HG02970 (cell line): ENCODE data around the gene ADAM11.
"Not testable (repeated sequence)": the region's sequence is repeated elsewhere in the genome, so short reads cannot be mapped to it uniquely, and the experiment has no call there.

Experiments
- ATAC-seq: cut with Tn5 transposase; IDR thresholded peaks from one replicate; pipeline ENCODE4 v1.9.1; 2021; ENCODE audit warnings: mild to moderate bottlenecking, moderate library complexity, moderate number of reproducible peaks; ENCODE audit not compliant: unreplicated experiment, low FRiP score

The ADAM11 gene

GRCh38 chr17:44793885-44794842 lies 35.4 kb downstream of the ADAM11 start:
- no peak for ATAC-seq

- no peak for ATAC-seq
Measured at GRCh38 chr17:44794851-44795413, 36.1 kb downstream of the ADAM11 start.

- no peak for ATAC-seq
Measured at GRCh38 chr17:44795421-44795820, 36.6 kb downstream of the ADAM11 start.

- ATAC-seq: no peak
Measured at GRCh38 chr17:44795928-44796327, 37.1 kb downstream of the ADAM11 start.

- ATAC-seq: no peak
Measured at GRCh38 chr17:44796731-44797130, 37.9 kb downstream of the ADAM11 start.

DNA sequence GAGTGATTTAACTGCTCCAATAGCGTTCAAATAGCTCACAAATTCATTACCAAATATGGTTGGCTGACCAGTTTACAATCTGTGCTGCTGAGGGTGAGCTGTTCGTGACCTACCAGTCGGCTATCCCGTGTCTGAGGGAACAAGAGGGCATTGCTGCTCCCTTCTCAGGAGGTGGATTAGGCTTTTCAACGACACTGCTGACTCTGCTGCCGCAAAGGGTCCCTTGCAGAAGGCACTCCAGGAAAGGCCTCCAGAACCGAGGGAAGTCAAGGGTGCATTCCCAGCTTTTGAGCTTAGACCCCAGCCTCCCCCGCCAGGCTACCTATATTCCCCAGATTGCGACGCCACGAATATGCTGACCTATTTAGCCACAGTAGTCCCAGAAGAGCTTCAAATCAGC lies 39.0 kb downstream of the ADAM11 start:
- ATAC-seq: no peak

DNA sequence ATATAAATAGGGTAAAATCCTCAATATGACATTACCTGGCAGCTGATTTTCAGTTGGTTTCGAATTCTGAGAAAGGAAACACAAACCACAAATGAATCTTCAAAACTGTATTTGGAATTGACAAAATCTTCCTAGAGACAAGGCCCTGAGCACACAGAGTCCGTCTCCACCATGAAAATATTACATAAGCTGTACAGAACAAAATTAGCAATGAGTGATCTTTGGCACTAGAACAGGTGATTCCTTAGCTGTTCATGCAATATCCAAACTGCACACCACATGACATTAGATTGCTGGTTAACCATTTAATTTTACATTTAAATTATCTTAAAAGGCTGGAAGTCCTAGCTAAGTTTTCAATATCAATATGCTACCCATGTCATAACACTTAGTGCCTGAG lies 39.6 kb downstream of the ADAM11 start:
- ATAC-seq: no peak

GRCh38 chr17:44801880-44802279 lies 43.1 kb downstream of the ADAM11 start:
- no peak for ATAC-seq

DNA sequence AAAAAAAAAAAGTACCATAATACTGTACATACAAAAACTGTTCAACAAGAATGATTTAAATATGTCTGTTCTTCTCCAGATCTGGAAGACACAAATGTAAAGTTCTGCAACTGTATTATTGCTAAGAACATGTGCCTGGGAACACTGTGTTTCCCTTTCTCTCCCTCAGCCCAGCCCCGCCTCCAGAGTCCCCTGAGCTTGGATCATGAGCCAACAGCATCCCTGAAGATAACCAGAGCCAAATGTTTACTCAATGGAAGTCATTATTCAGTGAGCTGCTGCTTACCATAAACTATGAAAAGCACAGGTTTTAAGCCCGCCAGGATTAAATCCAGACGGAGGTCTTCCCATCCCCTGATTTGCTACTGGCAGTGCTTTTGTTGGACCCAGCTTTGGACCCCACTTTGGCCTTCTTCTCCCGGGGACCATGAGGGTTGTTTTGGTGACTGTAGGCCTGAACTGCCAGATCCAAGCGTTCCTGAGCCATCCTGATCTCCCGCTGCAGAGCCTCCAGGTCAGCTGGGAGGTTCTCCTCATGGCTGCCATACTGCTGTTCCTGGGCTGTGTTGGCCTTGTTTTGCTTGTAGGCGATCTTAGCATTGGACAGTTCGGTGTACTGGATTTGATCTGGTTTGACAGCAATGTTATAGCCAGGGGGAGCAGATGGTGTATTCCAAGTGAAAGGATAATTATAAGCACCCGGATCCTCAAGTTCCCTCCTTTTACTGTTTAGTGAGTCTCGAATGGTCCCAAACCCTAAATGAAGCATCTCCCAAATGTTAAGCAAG lies 45.7 kb downstream of the ADAM11 start:
- no peak for ATAC-seq

- ATAC-seq: no peak
Measured at GRCh38 chr17:44807093-44807816, 48.5 kb downstream of the ADAM11 start.

DNA sequence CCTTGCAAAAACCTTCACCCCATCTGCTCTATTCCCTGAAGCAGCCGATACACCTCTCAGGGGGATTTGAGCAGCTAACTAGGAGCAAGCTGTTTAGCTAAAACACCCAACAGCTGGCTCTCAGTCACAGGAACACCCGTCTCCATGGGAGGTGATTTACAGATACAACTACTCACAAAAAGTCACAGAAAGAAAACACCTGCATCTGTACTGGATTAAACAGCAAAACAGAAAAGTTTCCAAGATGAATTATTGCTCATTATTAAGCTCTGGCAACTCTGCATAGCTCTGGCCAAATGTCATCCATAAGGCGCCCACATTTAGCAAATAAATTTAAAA lies 49.0 kb downstream of the ADAM11 start:
- no peak for ATAC-seq

DNA sequence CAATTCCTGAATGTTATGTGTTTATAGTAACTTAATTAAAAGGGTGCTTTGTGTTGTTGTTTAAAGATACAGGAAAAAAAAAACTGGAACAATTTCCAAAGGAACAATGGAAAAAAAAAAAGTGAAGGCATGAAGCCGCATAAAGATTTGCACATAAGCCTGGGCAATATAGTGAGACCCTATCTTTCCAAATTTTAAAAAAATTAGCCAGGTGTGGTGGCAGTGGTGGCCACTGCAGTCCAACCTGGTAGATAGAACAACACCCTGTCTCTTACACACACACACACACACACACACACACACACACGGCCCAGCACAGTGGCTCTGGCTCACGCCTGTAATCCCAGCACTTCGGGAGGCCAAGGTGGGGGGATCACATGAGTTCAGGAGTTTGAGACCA lies 49.4 kb downstream of the ADAM11 start:
- ATAC-seq: no peak

DNA sequence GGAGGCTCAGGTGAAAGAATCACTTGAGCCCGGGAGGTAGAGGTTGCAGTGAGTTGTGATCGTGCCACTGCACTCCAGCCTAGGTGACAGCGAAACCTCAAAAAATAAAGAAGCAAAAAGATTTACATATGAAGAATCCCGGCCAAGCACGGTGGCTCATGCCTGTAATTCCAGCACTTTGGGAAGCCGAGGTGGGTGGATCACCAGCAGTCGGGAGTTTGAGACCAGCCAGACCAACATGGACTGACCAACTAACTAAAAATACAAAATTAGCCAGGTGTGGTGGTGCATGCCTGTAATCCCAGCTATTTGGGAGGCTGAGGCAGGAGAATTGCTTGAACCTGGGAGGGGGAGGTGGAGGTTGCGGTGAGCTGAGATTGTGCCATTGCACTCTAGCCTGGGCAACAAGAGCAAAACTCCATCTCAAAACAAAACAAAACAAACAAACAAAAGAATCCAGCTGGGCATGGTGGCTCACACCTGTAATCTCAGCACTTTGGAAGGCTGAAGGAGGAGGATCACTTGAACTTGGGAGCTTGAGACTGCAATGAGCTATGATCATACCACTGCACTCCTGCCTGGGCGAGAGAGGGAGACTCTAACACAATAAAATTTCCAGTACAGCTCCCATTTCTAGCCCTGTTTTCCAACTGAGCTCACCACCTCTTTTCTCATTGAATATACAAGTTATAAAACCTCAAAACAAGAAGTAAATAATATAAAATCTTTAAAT lies 50.0 kb downstream of the ADAM11 start:
- not testable (repeated sequence) for ATAC-seq

DNA sequence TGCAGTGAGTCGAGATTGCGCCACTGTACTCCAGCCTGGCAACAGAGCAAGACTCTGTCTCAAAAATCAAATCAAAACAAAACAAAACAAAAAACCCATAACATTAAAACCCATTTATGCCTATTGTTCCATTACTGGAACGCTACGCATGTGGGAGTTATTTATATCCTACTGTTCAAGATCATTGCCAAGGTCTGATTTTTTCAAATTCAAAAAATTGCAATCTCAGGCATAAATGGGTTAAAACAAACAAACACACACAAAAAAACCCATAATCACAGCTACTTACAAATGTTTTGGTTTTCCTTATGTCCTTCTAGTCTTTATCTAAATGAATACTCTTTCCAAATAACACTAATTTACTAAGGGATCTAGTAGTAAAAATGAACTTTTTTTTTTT lies 53.5 kb downstream of the ADAM11 start:
- no peak for ATAC-seq

DNA sequence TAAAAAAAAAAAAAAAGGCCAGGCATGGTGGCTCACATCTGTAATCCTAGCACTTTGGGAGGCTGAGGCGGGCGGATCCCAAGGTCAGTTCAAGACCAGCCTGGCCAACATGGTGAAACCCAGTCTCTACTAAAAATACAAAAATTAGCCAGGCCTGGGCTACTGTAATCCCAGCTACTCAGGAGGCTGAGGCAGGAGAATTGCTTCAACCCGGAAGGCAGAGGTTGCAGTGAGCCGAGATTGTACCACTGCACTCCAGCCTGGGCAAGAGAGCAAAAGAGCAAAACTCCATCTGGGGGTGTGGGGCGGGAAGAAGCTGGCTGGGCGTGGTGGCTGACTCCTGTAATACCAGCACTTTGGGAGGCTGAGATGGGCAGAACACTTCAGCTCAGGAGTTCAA lies 59.7 kb downstream of the ADAM11 start:
- ATAC-seq: not testable (repeated sequence)

DNA sequence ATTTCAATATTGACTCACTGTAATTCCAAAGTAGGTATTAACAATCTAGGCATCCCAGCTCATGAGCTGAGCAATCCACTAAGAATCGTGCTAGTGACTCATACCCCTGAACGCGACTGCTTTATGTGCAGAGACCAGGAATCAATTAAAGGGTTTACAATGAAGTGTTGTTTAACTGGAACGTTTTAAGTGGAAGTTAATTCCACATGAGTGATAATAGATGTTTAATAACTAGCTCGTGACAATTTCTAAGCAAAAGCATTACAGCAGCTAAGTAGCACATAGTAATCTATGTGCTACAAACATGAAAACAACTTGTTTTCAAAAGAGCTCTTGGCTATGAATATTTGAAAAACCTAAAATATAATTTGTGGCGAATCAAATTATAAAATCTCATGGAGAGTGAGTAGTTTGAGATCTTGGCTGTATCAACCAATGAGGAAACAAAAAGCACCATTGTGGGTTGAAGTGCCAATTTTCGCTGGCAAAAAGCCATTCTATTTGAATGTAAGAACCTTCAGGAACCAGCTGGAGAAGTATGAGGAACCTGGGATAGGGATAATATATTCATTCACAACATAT lies 61.9 kb downstream of the ADAM11 start:
- no peak for ATAC-seq

DNA sequence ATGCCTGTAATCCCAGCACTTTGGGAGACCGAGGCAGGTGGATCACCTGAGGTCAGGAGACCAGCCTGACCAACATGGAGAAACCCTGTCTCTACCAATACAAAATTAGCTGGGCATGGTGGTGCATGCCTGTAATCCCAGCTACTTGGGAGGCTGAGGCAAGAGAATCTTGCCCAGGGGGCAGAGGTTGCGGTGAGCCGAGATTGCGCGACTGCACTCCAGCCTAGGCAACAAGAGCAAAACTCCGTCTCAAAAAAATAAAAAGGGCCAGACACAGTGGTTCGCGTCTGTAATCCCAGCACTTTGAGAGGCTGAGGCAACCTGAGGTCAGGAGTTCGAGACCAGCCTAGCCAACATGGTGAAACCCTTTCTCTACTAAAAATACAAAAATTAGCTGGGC lies 66.4 kb downstream of the ADAM11 start:
- not testable (repeated sequence) for ATAC-seq

DNA sequence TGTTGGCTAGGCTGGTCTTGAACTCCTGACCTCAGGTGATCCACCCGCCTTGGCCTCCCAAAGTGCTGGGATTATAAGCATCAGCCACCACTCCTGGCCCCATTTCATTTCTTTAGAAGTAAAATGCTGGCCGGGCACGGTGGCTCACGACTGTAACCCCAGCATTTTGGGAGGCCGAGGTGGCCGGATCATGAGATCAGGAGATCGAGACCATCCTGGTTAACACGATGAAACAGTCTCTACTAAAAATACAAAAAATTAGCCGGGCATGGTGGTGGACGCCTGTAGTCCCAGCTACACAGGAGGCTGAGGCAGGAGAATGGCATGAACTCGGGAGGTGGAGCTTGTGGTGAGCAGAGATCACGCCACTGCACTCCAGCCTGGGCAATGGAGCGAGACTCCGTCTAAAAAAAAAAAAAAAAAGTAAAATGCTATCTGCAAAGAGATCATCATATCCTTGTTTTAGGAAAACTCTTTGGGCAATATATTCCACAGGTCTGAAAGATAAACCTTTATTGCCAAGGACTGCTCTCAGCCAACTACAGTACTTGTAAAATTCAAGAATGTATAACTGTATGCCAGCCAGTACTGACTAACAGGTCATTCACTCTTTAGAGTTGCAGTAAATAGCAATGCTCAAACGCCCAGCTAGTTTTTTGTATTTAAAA lies 67.5 kb downstream of the ADAM11 start:
- no peak for ATAC-seq

DNA sequence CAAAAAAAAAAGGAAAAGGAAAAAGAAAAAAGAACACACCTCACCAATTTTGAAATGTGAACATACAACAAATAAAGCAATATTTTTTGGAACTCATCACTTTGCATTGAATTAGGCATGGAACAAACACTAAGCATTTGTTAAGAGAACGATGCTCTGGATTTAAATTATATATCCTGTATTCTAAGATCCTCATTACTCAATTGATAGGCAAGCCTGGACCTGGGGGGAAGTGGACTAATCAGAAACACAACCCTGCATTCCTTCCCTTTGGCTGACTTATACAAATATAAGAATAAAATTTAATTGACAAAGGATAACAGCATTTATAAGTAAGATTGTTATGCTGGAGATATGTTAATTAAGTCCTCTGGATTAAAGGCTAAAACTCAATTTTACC lies 69.1 kb downstream of the ADAM11 start:
- ATAC-seq: no peak
